Measurements from ENCODE around the gene FBXO46. TPM values are rescaled to one million over a fixed set of nuclear protein-coding genes. Genes with fewer than 3 reads are reported as not detected.

FBXO46 gene
- total and polyA plus RNA-seq, 2 of the 13 experiments (the other 11 are each of a cell fraction or from before 2014, with no cell fraction given), result 6.2 to 6.4 TPM

GRCh38 chr19:45681391-45682015 is 49.2 kb downstream of the FBXO46 start (continued):
- TF ChIP-seq MAZ (IDR thresholded peaks at IDR 0.05; ENCODE audit: borderline replicate concordance, low read depth, low read length), result no peak
- TF ChIP-seq MAZ (CRISPR knock-in tag; IDR thresholded peaks at IDR 0.05; ENCODE audit: low read depth), result peak; percentile 70
- TF ChIP-seq ZNF629 (CRISPR knock-in tag; conservative IDR thresholded peaks at IDR 0.05), result no peak
- no peak for TF ChIP-seq ZNF616 (CRISPR knock-in tag; IDR thresholded peaks at IDR 0.05; ENCODE audit: low read depth)
- peak; percentile 62; the same call in 1 of the 2 replicates for TF ChIP-seq MXD3 (CRISPR knock-in tag; IDR thresholded peaks at IDR 0.05)
- TF ChIP-seq ZNF235 (CRISPR knock-in tag; IDR thresholded peaks at IDR 0.05; ENCODE audit: borderline replicate concordance), result peak; percentile 16; the same call in 1 of the 2 replicates
- TF ChIP-seq SRY (CRISPR knock-in tag; IDR thresholded peaks at IDR 0.05), result no peak
- TF ChIP-seq ZNF850 (CRISPR knock-in tag; conservative IDR thresholded peaks at IDR 0.05), result no peak
- no peak for TF ChIP-seq IKZF1 (IDR thresholded peaks at IDR 0.05)
- TF ChIP-seq BRF2 (CRISPR knock-in tag; IDR thresholded peaks at IDR 0.05), result no peak
- TF ChIP-seq TMF1 (CRISPR knock-in tag; IDR thresholded peaks at IDR 0.05; ENCODE audit: low read depth), result no peak
- no peak for TF ChIP-seq MTA1 (CRISPR knock-in tag; IDR thresholded peaks at IDR 0.05; ENCODE audit: borderline replicate concordance)
- no peak for TF ChIP-seq ZSCAN12 (CRISPR knock-in tag; IDR thresholded peaks at IDR 0.05)
- TF ChIP-seq ZNF672 (CRISPR knock-in tag; IDR thresholded peaks at IDR 0.05), result no peak
- TF ChIP-seq NFRKB (IDR thresholded peaks at IDR 0.05), result no peak
- TF ChIP-seq ZSCAN31 (CRISPR knock-in tag; IDR thresholded peaks at IDR 0.05; ENCODE audit: low read depth), result peak; percentile 92
- TF ChIP-seq ZNF446 (CRISPR knock-in tag; IDR thresholded peaks at IDR 0.05), result no peak
- no peak; the same call in 1 of the 2 replicates for TF ChIP-seq ZNF784 (CRISPR knock-in tag; IDR thresholded peaks at IDR 0.05; ENCODE audit: borderline replicate concordance)
- no peak for TF ChIP-seq ZFP82 (CRISPR knock-in tag; IDR thresholded peaks at IDR 0.05; ENCODE audit: borderline replicate concordance)
- TF ChIP-seq ZNF503 (CRISPR knock-in tag; IDR thresholded peaks at IDR 0.05), result no peak
- TF ChIP-seq HMGXB4 (CRISPR knock-in tag; IDR thresholded peaks at IDR 0.05; ENCODE audit: borderline replicate concordance in 1 of 2, low read depth in 1 of 2), result peak; percentile 93 to 95
- no peak for TF ChIP-seq ZNF326 (CRISPR knock-in tag; IDR thresholded peaks at IDR 0.05; ENCODE audit: borderline replicate concordance)
- TF ChIP-seq PAWR (CRISPR knock-in tag; IDR thresholded peaks at IDR 0.05; ENCODE audit: borderline replicate concordance), result no peak
- TF ChIP-seq FOXC1 (CRISPR knock-in tag; IDR thresholded peaks at IDR 0.05; ENCODE audit: borderline replicate concordance), result no peak; the same call in 1 of the 2 replicates
